Activated CD4-positive, CD25-positive, alpha-beta regulatory T cell treated with anti-CD3 and anti-CD28 coated beads, Interleukin-2, amount 50 U/mL, for 16 hours (primary cell): Measurements from ENCODE around the gene ZNF536.
"Not testable (repeated sequence)": the region's sequence is repeated elsewhere in the genome, so short reads cannot be mapped to it uniquely, and the experiment has no call there.

Experiments used
- DNase-seq: peaks from one replicate; pipeline ENCODE4 v3.0.0-alpha.2; 2020; ENCODE audit warnings: low read depth, low spot score

The ZNF536 gene

GRCh38 chr19:30481063-30481462 lies 108.9 kb downstream of the ZNF536 start:
- DNase-seq, result no peak

- DNase-seq, result no peak
Observed at GRCh38 chr19:30481823-30482222, 109.6 kb downstream of the ZNF536 start.

GRCh38 chr19:30482956-30483355 lies 110.8 kb downstream of the ZNF536 start:
- DNase-seq, result no peak

DNA sequence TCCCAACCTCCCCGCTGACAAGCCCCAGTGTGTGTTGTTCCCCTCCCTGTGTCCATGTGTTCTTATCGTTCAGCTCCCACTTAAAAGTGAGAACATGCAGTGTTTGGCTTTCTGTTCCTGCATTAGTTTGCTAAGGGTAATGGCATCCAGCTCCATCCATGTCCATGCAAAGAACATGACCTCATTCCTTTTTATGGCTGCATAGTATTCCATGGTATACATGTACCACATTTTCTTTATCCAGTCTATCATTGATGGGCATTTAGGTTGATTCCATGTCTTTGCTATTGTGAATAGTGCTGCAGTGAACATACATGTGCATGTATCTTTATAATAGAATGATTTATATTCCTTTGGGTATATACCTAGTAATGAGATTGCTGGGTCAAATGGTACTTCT lies 114.1 kb downstream of the ZNF536 start:
- DNase-seq, result not testable (repeated sequence)

DNA sequence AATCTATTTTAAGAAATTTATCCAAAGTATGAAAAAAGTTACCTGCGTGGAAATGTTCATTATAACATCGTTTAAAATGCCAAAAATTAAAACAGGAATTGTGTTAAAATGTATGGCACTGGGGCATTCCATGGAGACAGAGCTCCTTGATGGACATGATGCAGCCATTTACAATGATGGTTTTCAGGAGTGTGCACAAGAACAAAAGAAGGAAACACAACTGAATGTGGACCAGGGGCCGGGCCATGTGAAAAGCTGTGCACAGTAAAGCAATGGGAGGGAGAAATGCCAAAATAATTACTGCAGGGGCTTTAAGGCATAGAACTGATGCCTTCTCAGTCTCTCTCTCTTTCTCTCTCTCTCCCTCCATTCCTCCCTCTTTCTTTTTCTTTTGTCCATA lies 115.0 kb downstream of the ZNF536 start:
- DNase-seq, result no peak

DNA sequence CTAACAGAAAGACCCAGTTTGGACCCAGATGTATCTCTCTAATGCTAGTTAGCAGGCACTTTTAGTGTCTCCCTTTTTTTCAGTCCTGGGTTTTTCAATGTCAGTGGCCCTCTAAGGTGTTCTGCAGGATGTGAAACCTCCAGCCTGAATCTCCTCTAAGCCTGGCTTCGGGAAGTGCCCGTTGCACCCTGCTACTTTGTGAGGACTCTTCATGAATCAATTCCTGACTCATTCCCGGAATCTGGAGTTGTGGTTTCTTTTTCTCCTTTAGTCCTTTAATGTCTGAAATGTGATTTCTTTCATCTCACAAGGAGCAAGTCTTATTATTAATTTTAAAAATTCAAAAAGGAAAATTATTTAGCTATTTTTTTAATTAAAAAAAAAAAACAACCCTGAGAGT lies 116.0 kb downstream of the ZNF536 start:
- DNase-seq, result no peak

DNA sequence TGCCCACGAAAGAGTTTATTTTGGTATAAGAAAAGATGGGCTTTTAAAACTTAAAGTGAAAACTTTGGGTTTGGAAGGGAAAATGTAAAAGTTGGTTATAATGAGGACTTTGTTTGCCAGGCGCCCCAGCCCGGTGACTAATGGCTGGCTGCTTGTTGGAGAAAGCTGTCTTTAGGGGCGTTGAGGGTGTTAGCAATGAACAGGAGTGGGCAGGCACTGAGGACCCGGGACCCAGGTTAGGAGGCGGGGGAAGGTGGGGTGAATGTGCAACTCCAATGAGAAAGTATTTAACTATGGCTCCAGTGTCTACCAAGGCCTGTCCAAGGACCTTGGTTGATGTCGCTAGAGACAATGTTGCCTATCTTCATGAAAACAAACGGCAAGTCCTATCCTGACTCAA lies 118.6 kb downstream of the ZNF536 start:
- DNase-seq, result no peak

DNA sequence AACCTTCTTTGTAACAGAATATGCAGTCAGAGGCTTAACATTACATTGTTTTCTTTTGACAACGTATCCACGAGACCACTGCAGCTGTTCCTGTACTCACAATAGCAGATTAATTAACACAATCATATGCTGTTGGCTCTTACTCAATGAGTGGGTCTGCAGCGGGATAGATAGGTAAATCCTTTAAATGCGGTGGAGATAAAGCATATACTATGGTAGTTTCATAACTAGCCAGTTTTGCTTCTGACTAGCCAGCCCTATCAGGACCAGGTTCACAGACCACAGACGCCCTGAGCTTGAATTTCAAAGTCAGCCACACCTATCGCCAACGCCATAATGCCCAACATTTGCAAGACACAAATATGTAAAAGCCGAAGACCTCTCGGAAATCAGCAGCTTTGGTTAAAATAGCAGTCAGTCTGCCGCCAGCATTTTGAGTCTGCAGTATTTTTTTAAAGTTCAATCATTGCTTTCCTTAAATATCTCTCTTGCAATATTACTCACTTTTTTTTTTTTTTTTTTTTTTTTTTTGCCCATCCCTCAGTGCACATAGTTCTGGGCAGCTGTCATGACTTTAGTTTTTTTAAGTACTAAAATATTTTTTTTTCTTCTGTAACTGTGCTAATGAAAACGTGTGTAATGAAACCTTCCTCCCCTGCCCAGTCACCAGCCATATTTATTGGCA lies 120.5 kb downstream of the ZNF536 start:
- DNase-seq, result no peak

DNA sequence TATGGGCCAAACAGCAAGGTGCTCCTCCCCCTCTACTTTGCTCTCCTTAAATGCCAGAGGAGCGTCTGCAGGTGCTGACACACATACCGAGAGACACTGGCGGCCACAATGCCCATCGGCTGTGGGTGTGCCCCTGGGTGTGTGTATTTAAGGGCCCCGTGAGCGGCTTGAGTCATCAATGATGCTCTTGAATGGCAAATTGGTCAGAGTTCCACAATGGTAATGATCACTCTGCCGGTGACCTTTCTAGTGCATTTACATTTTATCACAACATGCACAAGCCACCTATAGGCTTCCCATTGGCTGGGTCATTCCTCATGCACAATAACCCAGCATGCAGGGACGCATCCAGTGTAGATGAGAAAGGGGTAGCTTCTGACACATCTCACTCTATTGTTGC lies 124.8 kb downstream of the ZNF536 start:
- DNase-seq, result no peak

- DNase-seq, result not testable (repeated sequence)
Observed at GRCh38 chr19:30498085-30498484, 125.9 kb downstream of the ZNF536 start.

GRCh38 chr19:30498707-30499106 lies 126.5 kb downstream of the ZNF536 start:
- no peak for DNase-seq

DNA sequence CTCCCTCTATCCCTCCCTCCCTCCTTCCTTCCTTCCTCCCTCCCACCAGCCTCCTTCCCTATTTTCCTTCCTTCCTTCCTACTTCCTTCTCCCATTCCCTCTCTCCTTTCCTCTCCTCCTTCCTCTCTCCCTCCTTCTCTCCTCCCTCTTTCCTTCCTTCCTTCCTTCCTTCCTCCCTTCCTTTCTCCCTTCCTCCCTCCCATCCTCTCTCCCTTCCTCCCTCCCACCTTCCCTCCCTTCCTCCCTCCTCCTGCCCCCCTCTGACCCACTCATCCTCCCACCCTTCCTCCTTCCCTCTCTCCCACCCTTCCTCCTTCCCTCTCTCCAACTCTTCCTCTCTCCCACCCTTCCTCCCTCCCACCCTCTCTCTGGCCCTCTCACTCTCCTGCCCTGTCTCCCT lies 132.1 kb downstream of the ZNF536 start:
- DNase-seq, result no peak

DNA sequence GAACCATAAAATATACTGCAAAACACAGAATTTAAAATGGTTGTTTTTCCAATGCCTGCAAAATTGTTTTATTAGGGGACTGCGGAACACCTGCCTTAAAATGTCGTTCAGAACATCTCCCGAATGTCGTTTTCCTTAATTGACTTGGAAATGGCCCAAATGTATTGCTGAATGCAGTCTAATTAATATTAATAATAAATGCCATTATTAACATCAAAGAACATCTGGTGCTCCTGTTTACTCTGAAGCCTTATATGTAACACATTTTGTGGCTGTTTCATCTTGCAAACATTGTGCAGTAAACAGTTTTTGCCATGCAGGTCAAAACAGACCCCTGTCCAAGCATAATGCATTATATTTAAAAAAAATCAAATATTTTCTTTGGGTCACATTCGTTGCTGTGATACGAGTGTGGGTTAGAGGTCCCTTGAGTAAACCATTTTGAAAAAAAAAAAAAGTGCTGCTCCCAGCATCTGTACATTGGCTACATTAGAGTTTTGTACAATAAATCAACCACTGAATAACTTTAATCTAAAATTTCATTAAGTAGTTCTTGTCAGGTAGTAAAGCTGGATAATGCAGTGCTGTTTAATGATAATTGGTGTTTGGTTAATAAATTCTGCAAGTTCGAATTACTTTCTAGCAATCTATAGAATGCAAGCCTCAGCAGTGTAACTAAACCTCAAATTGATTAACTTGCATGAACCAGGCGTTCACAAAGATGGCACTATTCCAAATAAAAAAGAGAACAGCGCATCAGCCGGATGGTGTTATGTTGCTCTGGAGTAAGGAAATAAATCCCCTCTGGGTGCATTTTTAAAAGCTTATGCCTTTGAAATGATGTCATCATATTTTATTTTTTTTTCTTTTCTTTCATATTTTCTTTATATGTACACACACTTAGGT lies 140.2 kb downstream of the ZNF536 start:
- no peak for DNase-seq

DNA sequence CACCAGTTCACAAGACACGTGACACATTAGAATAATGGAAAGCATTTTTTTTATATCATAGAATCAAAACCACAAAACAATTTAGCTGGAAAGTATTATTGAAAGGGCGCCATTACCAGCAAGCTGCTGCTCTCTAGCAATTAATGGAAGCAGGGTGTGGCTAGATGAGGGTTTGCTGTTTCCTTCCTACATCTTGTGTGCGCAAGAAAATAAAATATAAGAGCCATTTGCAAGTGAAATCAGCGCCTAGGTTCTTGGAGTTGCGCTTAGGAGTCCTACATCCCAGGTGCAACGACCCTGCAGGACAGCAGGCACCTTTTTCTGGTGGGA lies 140.9 kb downstream of the ZNF536 start:
- DNase-seq, result no peak

DNA sequence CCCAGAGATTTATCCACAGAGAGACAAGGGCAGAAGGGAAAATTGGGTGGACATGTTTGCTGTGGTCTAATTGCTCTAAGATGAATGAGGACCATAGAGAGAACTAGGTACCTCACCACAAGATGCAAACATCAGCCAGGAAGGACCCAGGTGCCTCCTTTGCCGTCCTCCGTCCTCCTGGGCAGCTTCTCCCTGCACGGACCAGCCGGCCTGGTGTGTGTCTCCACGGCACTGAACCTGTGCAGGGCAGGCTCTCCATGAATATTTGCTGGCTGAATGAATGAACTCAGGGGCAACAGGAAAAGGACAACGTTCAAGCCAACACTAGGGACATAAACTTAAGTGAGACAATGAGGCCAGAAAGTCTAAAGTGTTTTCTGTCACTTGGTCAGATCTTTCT lies 143.9 kb downstream of the ZNF536 start:
- DNase-seq, result no peak

DNA sequence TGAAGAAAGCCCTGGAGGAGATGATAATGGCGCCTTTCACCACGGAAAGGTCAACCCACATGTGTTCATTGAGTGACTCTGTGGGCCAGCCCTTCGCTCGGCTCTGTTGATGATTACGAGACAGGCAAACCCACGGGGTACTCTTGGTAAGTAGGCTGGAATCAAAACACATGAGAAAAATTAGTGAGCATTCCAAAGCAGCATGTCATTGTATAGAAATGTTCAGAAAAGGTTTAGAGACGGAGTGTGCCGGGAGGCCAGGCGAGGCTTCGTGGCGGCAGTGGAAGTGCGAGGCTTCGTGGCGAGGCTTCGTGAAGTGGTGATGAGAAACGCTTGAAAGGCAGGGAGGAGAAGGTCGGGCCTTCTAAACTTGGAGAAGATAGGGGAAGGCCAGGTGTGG lies 144.3 kb downstream of the ZNF536 start:
- DNase-seq, result no peak

DNA sequence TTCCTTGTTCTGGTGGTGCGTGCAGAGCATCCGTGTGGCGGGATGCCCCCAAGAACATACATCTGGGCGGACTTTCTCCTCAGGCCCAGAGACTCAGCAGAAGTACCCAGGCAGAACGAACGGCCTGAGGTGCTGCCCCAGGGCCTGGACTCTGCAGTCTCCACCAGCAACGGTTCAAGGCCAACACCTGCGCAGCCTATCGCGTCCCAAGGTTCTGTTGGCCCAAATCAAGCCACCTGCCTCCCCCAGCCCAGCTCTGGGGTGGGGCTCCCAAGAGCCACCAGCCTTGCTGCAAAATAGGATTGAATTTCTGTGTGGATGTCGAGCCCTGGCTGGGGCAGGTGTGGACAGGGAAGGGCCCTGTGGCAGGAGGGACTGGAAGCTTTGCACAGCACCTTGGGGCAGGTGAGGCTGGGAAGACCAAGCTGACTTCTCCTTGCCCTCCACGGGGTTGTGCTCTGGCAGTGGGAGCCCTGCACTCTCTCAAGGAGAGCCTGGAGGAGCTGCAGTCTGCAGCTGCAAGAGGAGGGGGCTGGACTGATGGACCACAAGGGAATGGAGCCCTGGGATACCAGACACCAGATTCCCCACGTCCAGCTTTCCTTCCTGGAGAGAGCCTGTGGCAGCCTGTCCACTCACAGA lies 146.9 kb downstream of the ZNF536 start:
- DNase-seq, result no peak

- DNase-seq, result no peak
Observed at GRCh38 chr19:30519607-30520205, 147.5 kb downstream of the ZNF536 start.

GRCh38 chr19:30520735-30521479 lies 148.7 kb downstream of the ZNF536 start:
- DNase-seq, result no peak

GRCh38 chr19:30521937-30522336 lies 149.8 kb downstream of the ZNF536 start:
- no peak for DNase-seq

GRCh38 chr19:30522341-30522740 lies 150.2 kb downstream of the ZNF536 start:
- DNase-seq, result no peak

- DNase-seq, result no peak
Observed at GRCh38 chr19:30523791-30524190, 151.6 kb downstream of the ZNF536 start.
